Amygdala (tissue), 56 donors: ENCODE measurements around the gene MARCHF9.

Experiments
- DNase-seq, 56 donors: peaks; one replicate each; lab custom pipeline; 2025; lab: John Stamatoyannopoulos, UW

Gene MARCHF9

DNA sequence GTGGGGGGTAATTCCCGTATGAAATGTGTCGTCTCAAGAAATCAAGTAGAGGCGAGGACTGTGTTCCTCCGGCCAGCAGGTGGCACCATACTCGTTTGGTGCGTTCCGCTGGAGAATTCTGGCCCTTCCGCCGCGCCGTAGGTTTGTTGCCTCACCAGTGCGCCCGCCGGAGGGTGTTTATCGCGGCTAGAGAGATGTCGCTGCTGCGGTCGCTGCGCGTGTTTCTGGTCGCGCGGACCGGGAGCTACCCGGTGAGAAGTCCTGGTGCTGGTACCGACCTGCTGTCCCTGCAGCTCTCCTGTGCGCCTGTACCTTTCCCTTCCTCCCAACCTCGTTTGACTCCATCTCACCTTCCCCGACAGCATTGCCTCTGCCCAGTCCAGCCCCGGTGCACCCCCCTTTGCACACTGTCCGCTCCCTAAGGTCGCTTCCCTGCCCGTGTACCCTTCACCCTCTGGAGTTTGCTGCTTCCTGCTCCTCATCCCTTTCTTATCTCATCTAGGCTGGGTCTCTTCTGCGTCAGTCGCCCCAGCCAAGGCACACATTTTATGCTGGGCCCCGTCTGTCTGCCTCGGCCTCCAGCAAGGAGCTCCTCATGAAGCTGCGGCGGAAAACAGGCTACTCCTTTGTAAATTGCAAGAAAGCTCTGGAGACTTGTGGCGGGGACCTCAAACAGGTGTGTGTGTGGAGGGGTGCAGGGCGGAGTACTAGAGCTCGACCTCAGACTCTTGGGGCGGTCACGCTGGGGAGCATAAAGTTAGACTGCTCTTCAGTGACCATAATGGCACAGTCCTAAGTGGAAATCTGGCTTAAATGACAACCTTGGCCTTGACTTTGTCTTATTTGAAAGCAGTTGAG is 27.9 kb downstream of the MARCHF9 start, which contains the start of gene TSFM:
Gene TSFM (plus strand): TSS at position 180 of the 858 bp plus-strand sequence. CDS start 15 bp downstream, at position 195.
- peak; percentile 49 to 98 (median 90) for DNase-seq

DNA sequence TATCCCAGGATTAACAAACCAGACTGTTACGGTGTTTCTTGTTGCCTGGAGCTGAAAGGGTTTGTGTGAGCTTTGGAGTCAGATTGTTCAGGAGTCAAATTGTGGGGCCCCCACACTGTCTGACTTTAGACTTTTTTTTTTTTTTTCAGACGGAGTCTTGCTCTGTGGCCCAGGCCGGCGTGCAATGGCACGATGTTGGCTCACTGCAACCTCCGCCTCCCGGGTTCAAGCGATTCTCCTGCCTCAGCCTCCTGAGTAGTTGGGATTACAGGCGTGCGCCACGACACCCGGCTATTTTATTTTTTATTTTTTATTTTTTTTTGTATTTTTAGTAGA is 28.5 kb downstream of the MARCHF9 start:
- DNase-seq = no peak

DNA sequence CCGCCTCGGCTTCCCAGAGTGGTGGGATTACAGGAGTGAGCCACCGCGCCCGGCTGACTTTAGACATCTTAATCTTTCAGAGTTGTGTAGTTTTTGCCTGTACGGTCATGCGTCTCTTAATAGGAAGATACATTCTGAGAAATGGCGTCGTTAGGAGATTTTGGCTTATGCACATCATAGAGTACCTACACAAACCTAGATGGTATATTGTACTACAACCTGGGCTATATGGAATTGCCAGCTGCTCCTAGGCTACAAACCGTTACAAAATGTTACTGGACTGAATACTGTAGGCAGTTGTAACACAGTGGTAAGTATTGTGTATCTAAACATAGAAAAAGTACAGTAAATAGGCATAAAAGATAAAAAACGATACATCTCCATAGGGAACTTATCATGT is 29.0 kb downstream of the MARCHF9 start:
- no peak for DNase-seq

GRCh38 chr12:57793920-57794319 is 39.0 kb downstream of the MARCHF9 start:
- no peak for DNase-seq

- DNase-seq = no peak
These were observed 40.5 kb downstream of the MARCHF9 start for GRCh38 chr12:57795354-57795753.

GRCh38 chr12:57796996-57797395 is 42.1 kb downstream of the MARCHF9 start:
- DNase-seq = no peak

DNA sequence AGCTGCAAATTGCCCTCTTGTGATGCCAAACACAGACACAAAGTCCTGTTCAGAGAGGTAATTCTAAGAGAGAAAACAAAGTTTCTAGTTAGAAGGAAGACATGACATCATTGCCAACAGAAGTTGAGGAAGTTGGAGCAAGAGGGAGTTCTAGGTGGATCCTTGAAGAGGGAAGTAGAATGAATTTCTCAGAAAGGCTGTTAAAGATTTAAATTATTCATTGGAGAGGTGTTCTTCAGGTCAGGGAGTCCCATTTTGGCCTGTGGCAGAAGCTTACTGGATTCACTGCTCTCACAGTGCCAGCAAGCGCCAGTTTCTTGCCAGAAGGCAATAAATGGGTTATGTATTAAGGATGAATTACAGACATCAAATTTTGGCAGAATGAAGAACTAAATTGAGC is 43.0 kb downstream of the MARCHF9 start:
- DNase-seq = no peak

DNA sequence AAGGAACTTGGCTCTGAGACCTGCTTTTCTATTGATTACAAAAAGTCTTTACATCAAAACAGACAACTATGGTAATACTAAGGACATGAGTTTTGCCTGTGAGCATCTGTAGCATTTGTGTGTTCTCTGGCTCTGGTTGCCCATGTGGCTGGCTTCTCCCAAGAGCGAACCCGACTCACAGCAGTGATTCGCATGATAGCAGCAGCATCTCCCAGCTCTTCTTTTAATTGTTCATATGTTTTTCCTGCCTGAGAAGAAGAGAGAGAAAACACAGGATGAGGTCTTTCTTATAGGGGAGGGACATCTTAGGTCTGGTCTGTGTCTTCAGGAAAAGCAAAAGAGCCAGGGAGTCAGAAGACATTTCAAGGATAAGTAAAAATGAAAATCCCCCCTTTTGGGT is 46.1 kb downstream of the MARCHF9 start:
- no peak for DNase-seq

GRCh38 chr12:57802607-57803006 is 47.7 kb downstream of the MARCHF9 start:
- no peak for DNase-seq

DNA sequence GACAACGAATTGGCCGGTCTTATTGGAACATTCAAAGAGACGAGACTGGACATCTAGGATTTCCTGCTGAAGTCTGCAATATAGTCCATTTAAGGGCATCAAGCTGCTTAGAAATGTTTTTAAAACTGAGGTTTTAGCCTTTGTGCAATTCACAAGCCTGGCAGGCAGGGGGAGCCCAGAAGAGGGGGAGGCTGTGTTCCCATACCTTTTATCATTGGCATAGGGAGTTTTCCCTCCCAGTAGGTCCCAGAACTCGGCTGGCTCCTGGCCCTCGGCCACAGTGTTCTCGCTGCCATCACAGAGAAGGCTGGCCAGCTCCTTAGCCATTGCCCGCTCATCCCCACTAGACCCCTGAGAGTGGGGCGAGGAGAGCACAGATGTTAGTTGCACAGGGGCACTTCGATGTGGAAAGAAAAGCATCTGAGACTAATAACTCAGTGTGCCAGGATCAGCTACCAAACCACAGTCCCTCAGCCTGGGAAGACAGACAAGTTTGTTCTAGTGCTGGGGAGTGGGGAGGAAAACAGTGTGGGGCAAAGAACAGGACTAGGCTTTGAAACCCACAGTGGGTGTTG is 48.5 kb downstream of the MARCHF9 start:
- peak in 12 of 56 donors; percentile 4 to 34 (median 24) for DNase-seq

DNA sequence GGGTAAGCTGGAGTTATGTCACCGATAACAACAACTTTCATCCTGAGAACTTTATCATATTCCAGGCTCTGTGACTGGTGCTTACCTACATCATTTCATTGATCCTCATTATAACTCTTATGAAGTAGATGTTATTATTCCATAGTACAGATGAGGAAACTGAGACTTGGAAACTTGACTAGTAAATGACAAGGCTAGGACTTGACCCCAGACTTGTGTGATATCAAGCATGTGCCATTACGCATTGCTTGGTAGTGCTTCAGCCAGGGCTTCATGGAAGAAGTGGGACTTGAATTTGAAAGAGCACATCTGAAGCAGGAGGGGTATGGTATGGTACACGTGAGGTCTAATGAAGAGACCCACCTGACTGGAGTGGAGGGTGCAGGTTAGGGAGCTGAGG is 51.8 kb downstream of the MARCHF9 start:
- no peak for DNase-seq

GRCh38 chr12:57807285-57807684 is 52.4 kb downstream of the MARCHF9 start:
- no peak for DNase-seq

- DNase-seq = no peak
These were observed 53.4 kb downstream of the MARCHF9 start for GRCh38 chr12:57808351-57808750.

- DNase-seq = no peak
These were observed 54.5 kb downstream of the MARCHF9 start for GRCh38 chr12:57809425-57809824.
